ENCODE results near the gene ABITRAM.
"Not testable (repeated sequence)": the region's sequence is repeated elsewhere in the genome, so short reads cannot be mapped to it uniquely, and the experiment has no call there.

The ABITRAM gene

DNA sequence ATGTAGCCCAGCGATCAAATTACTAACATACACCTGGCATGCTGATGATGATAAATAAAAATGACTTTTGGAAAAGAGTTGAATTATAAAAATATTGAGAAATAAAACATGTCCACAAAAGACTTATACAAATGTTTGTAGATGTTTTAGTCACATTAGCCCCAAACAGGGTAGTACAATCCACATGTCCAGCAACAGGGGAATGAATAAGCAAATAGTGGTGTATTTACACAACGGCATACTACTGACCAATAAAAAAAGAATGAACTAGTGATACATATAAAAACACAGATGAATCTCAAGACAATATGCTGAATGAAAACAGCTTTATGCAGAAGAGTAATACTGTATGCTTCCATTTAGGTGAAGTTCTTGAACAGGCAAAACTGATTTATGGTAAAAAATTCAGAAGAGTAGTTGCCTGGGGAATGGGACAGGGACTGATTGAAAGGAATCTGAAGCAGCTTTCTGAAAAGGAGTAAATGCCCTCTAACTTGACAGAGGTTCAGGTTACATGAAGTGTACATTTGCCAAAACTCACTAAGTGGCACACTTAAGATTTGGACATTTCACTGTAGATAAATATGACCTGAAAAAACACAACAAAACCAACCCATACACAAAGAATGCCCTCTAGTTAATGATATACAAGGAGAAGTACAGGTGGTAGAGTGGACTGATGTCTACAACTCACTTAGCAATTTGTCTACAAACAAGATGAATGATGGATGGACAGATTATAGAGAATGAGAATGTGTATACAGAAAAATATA, 36.7 kb upstream of the ABITRAM start:
- DNase-seq (ENCODE audit: low read depth), result no peak
- TF ChIP-seq, protein P1, sequence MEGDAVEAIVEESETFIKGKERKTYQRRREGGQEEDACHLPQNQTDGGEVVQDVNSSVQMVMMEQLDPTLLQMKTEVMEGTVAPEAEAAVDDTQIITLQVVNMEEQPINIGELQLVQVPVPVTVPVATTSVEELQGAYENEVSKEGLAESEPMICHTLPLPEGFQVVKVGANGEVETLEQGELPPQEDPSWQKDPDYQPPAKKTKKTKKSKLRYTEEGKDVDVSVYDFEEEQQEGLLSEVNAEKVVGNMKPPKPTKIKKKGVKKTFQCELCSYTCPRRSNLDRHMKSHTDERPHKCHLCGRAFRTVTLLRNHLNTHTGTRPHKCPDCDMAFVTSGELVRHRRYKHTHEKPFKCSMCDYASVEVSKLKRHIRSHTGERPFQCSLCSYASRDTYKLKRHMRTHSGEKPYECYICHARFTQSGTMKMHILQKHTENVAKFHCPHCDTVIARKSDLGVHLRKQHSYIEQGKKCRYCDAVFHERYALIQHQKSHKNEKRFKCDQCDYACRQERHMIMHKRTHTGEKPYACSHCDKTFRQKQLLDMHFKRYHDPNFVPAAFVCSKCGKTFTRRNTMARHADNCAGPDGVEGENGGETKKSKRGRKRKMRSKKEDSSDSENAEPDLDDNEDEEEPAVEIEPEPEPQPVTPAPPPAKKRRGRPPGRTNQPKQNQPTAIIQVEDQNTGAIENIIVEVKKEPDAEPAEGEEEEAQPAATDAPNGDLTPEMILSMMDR (conservative IDR thresholded peaks at IDR 0.05; ENCODE audit: low read depth, low read length), result no peak
- no peak overlapping the region for H3K4me3 ChIP-seq (ENCODE audit: low read length)

DNA sequence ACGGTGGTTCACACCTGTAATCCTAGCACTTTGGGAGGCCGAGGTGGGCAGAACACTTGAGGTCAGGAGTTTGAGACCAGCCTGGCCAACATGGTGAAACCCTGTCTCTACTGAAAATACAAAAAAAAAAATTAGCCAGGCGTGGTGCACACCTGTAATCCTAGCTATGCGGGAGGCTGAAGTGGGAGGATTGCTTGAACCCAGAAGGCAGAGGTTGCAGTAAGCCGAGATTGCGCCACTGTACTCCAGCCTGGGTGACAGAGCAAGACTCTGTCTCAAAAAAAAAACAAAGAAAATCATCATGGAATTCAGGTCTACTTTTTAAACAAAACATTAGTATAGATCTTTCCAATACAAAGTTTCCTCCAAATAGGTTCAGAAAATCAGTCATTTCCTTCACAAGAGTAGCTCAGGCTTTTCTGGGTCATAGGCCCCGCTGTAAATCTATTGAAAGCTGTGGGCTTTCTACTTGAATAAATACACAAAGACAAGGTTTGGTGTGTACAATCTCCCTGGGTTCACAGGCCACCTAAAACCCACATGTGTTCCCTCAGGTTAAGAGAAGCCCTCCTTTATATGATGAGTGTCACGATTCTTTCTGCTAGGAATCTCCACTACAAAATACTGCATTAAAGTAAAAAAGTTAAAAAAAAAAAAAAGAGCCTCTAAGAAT, 35.0 kb upstream of the ABITRAM start:
- H3K4me3 ChIP-seq (ENCODE audit: low read length); DNase-seq (ENCODE audit: low read depth): not testable (repeated sequence)

DNA sequence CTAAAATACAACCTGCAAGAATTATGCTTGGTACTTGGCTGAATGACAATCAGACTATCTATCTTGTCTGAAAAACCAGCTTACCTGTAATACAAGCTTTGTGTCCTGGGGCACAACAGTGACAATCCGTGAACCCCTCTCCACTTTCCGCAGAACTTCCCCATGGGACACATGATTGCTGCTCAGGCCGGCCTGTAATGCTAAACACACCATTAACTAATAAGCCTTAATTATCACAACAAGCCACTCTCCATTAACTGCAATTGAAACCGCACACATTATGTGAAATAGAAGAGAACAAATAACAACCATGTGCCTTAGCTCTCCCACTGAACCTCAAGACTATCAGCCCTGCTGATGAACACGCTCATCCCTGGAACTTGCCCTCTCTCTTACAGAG, 34.0 kb upstream of the ABITRAM start:
- TF ChIP-seq, protein P1 (conservative IDR thresholded peaks at IDR 0.05; ENCODE audit: low read depth, low read length), result no peak
- no peak for DNase-seq (ENCODE audit: low read depth)
- no peak overlapping the region for H3K4me3 ChIP-seq (ENCODE audit: low read length)

DNA sequence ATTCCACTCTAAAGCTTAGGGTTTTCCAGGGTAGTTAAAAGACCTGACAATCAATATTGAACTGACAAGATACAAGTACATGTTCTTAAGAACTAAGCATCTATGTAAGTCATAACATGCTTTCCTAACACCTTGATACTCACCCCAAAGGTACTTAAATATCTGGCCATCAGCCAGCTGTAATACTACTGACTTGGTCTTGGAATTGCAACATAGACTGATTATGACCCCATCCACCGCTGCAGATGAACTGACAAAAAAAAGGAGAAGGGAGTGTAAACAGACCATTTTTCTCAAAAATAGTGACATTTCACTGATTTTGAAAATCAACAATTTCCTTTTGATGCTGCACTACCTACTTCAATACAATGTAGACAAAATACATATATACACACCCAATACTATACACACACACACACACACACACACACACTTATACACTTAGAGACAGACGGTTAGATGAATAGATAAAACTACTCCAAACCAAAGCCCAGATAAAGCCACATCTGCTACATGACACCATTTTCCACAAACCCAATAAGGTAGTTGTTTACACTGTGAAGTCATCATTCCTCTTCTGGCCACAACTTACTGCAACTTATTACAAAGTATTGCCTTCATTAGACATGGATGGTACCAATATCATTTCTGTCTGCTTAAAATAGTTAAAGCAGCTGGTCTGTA, 30.6 kb upstream of the ABITRAM start:
- TF ChIP-seq, protein P1 (conservative IDR thresholded peaks at IDR 0.05; ENCODE audit: low read depth, low read length), result no peak
- DNase-seq (ENCODE audit: low read depth), result no peak
- no peak overlapping the region for H3K4me3 ChIP-seq (ENCODE audit: low read length)

DNA sequence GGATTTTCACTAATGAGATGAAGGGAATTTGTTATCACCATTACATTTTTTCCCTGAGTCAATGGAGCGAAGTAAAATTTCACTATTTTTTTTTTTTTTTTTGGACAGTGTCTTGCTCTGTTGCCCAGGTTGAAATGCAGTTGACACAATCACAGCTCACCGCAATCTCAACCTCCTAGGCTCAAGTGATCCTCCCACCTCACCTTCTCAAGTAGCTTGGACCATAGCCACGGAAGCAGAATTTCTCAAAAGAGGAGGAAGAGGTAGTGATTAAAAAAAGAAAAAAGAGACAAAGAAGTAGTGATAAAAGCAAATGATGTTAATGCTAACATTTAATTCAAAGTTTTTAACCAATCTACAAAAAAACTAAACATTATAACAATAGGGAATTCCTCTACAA, 30.0 kb upstream of the ABITRAM start:
- no peak for DNase-seq (ENCODE audit: low read depth)
- no peak overlapping the region for H3K4me3 ChIP-seq (ENCODE audit: low read length)
- TF ChIP-seq, protein P1 (conservative IDR thresholded peaks at IDR 0.05; ENCODE audit: low read depth, low read length), result no peak

DNA sequence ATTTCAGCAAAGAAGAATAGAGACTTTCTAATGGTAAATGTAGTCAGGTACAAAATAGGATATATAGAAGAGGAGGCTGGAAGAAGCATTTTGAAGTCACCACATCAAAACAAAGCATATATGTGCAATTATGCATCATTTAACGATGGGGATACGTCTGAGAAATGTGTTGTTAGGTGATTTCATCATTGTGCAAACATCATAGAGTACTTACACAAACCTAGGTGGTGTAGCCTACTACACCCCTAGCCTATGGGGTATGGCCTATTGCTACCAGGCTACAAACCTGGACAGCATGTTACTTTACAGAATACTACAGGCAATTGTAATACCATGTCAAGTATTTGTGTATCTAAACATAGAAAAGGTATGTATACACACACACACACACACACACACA, 28.7 kb upstream of the ABITRAM start:
- DNase-seq (ENCODE audit: low read depth), result no peak
- no peak overlapping the region for H3K4me3 ChIP-seq (ENCODE audit: low read length)
- TF ChIP-seq, protein P1 (conservative IDR thresholded peaks at IDR 0.05; ENCODE audit: low read depth, low read length), result no peak

DNA sequence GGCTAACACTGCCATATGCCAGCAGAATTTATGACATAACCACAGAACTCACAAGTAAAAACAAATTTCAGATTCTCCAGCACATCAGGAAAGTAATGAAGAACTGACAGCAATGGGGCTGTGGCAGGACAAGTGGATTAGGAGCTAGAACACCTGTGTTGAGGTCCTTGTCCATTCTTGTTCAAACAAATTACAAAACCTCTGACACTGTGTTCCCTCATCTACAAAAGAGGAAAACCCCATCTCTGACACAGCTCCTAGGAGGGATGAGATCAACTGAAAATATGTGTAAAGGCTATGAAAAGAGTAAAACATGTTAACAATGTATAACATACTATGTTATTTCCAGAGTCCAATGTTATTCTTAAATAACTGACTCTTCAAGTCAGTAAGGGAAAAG, 23.8 kb upstream of the ABITRAM start:
- H3K4me3 ChIP-seq (ENCODE audit: low read length), result no peak overlapping the region
- TF ChIP-seq, protein P1 (conservative IDR thresholded peaks at IDR 0.05; ENCODE audit: low read depth, low read length), result no peak

More for the DNA sequence above, 23.8 kb upstream of the ABITRAM start:
- no peak for DNase-seq (ENCODE audit: low read depth)
